ENCODE results near the gene NBPF3. TPM values are rescaled to one million over a fixed set of nuclear protein-coding genes. Genes with fewer than 3 reads are reported as not detected.

The NBPF3 gene
- total RNA-seq, 2 experiments from 2014 or later, result 8.2 to 8.5 TPM

GRCh38 chr1:21534146-21534545 lies 94.2 kb downstream of the NBPF3 start:
- no peaks in the 10 kb centered on the region for H3K4me1 ChIP-seq (ENCODE audit: insufficient read depth, low read length)
- Mint-ChIP-seq H3K4me3 (no peak overlapping the region), H3K36me3 (ENCODE audit: low read depth) (no peaks in the 10 kb centered on the region), H3K9me3 (no peaks in the 10 kb centered on the region), H3K4me1 (ENCODE audit: low read depth) (no peaks in the 10 kb centered on the region), H3K27ac (no peak overlapping the region), H3K27me3 (peaks cover 43% of the 10 kb centered on the region)
- H3K4me3 ChIP-seq (ENCODE audit: low read length), result no peak overlapping the region
- intact Hi-C loops (cut with DNase I, micrococcal nuclease), result no loop called here
- no peak overlapping the region for H3K27ac ChIP-seq (ENCODE audit: low read depth in 1 of 2, low read length in 2 of 2)
- no peak for ATAC-seq (ENCODE audit: poor library complexity)
- H3K36me3 ChIP-seq (ENCODE audit: insufficient read depth, low read length), result no peaks in the 10 kb centered on the region
- no peak for TF ChIP-seq CTCF (IDR thresholded peaks at IDR 0.05)
- POLR2A ChIA-PET, result no interaction called here
- peaks cover 0 to 4% of the 10 kb centered on the region in 2 experiments for H3K9me3 ChIP-seq (ENCODE audit: control insufficient read depth in 1 of 2, insufficient read depth in 1 of 2, low read length in 2 of 2)
- CTCF ChIA-PET, result no interaction called here
- peaks cover 6 to 9% of the 10 kb centered on the region in 2 experiments for H3K27me3 ChIP-seq (ENCODE audit: control insufficient read depth in 1 of 2, insufficient read depth in 2 of 2, low read length in 2 of 2)
- DNase-seq, result no peak

Other genes starting within 250 kb of the NBPF3 start
- 10 to 100 TPM; 62.0 to 63.6 TPM for gene ECE1, start 149.7 kb upstream of the NBPF3 start, total RNA-seq
- gene ALPL, start 69.3 kb downstream of the NBPF3 start, total RNA-seq, result not detected
- gene RAP1GAP, start 229.2 kb downstream of the NBPF3 start, total RNA-seq, result under 1 TPM; 0.20 to 0.44 TPM

All from CD4-positive, alpha-beta T cell (primary cell).